ENCODE results near the gene FTO. TPM values are rescaled to one million over a fixed set of nuclear protein-coding genes. Genes with fewer than 3 reads are reported as not detected.

The FTO gene
- total RNA-seq, 1 donor from 2014 or later, result 107 TPM

- ATAC-seq (no peak), DNase-seq (ENCODE audit: low spot score) (no peak)
- intact Hi-C loops (cut with DNase I), result no loop called here
These were observed 436.8 kb downstream of the FTO start for GRCh38 chr16:54140788-54141136.

- no peak for ATAC-seq
These were observed 438.8 kb downstream of the FTO start for GRCh38 chr16:54142787-54143186.

DNA sequence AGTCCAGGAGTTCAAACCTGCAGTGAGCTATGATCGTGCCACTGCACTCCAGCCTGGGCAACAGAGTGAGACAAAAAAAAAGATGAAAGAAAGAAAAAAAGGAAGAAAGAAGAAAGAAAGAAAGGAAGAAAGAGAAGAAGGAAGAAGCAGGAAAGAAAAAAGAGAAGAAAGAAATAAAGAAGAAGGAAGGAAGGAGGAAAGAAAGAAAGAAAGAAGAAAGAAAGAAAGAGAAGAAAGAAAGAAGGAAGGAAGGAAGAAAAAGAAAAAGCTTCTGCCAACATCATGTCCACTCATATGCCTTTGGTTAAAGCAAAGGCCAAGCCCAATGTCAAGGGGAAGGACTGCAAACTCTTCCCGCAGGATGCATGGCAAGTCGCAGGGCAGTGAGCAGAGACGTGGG lies 439.5 kb downstream of the FTO start:
- intact Hi-C loops (cut with DNase I), result no loop called here
- ATAC-seq (no peak), DNase-seq (ENCODE audit: low spot score) (no peak)

More at GRCh38 chr16:54142787-54143186, 438.8 kb downstream of the FTO start:
- no peak for DNase-seq (ENCODE audit: low spot score)
- intact Hi-C loops (cut with DNase I), result no loop called here

DNA sequence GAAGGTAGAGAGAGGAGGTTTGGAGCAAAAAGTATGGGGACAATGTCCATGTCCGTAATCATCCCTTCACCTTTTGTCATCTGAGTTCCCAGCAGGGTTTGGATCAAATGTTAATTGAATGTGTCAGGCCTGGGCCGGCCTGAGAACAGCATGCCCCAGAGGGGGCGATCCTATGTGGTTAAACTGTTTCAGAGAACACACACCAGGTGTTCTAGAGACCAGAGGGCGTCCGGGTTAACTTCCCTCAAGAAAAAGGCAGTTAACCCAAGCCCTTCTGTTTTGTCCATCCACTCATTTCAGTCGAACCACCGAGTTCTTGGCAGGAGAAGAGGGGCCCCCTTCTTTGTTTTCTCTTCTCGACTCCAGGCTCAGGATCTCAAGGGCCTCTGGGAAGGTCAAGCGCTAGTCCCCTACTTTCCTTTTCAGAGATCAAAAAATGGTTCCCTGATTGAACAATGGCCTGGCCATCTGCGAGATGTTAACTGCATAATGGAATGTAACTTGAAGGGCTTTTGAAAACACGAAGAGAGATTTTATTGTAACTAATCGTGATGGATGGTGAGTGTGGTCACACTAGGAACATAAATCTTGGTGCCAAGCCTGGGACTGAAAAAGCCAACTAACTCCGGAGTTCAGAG lies 440.1 kb downstream of the FTO start:
- ATAC-seq (no peak), DNase-seq (ENCODE audit: low spot score) (no peak)
- intact Hi-C loops (cut with DNase I), result no loop called here

GRCh38 chr16:54144572-54144947 lies 440.6 kb downstream of the FTO start:
- intact Hi-C loops (cut with DNase I), result no loop called here
- ATAC-seq (no peak), DNase-seq (ENCODE audit: low spot score) (no peak)

DNA sequence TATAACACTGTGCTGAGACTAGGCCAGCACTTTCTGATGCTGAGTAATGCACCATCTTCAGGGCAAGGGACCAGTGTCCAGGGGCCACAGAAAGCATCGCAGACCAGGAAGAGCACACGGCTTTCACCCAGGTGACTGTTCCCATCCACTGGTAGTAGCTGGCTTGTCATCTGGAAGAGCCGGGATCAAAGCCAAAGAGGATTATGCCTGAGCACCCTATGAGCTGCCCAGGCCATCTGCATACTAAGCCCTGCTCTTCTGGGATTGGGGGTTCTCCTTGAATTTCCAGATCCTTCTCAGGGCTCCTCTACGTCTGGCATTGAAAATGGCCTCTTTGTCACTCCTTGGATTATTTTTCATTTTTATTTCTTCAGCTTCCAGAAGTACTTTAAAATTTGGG lies 441.9 kb downstream of the FTO start:
- no peak for DNase-seq (ENCODE audit: low spot score)
- ATAC-seq, result no peak
- intact Hi-C loops (cut with DNase I), result no loop called here

DNA sequence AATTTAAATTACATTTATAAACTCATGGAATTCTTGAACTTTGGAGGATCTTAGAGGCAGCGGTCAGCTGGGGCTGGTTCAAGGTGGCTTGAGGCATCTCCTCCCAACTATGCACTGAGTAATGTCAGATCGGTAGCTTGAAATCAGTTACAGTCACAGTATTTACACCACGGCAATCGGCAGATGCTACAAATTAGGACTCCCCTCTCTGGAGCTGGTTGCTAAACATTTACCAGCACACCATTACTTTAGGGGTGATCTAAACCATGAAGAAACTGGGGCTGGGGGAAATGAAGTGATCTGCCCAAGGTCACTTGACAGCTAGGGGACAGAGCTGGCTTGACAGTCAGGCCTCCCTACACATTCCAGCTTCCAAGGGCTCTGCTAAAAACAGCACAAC lies 445.0 kb downstream of the FTO start:
- intact Hi-C loops (cut with DNase I), result no loop called here
- no peak for DNase-seq (ENCODE audit: low spot score)
- ATAC-seq, result no peak

GRCh38 chr16:54150861-54151260 lies 446.9 kb downstream of the FTO start:
- ATAC-seq (no peak), DNase-seq (ENCODE audit: low spot score) (no peak)
- intact Hi-C loops (cut with DNase I), result no loop called here

DNA sequence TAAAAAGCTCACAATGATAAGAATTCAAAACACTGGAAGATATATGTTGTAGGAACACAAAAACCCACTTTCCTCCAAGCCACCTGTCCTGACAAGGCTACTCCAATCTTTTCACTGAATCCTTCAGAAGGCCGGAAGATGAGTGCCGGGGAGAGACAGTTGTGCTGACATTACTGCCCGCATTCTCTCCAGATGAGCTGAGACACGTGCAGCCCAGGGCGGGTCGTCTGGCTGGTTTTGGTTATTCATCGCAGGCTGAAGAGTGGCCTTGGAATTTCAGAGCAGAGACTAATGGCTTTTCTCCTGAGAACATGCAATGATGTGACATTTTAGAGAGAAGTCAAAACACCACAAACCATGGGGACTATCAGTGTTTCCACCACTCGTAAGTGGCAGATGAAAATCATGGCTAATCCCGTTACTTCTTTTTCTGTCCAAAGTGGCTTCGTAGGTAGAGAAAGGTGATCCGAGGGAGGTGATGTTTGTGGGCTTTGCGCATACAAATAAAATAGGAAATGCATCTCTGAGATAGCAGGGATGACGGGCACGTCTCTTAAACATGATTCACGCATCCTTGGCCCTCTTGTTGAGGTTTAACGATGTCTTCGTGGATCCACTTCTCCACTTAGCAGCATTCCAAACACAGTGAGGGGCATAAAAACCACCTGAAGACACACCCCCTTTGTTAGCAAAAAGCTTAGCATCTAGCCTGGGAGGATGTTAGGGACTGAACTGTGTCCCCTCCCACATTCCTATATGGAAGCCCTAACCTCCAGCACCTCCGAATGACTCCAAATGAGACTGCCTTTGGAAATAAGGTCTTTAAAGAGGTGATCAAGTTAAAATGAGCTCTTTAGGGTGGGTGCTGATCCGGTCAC lies 448.6 kb downstream of the FTO start:
- no peak for DNase-seq (ENCODE audit: low spot score)
- ATAC-seq, result no peak

GRCh38 chr16:54153240-54153934 lies 449.4 kb downstream of the FTO start:
- ATAC-seq (no peak), DNase-seq (ENCODE audit: low spot score) (no peak)
- intact Hi-C loops (cut with DNase I), result no loop called here

More for the DNA sequence above, 448.6 kb downstream of the FTO start:
- intact Hi-C loops (cut with DNase I), result no loop called here

- ATAC-seq (no peak), DNase-seq (ENCODE audit: low spot score) (no peak)
- intact Hi-C loops (cut with DNase I), result no loop called here
These were observed 452.4 kb downstream of the FTO start for GRCh38 chr16:54156349-54156748.

GRCh38 chr16:54158986-54159385 lies 455.0 kb downstream of the FTO start:
- DNase-seq (ENCODE audit: low spot score) (no peak), ATAC-seq (no peak)
- intact Hi-C loops (cut with DNase I), result no loop called here

DNA sequence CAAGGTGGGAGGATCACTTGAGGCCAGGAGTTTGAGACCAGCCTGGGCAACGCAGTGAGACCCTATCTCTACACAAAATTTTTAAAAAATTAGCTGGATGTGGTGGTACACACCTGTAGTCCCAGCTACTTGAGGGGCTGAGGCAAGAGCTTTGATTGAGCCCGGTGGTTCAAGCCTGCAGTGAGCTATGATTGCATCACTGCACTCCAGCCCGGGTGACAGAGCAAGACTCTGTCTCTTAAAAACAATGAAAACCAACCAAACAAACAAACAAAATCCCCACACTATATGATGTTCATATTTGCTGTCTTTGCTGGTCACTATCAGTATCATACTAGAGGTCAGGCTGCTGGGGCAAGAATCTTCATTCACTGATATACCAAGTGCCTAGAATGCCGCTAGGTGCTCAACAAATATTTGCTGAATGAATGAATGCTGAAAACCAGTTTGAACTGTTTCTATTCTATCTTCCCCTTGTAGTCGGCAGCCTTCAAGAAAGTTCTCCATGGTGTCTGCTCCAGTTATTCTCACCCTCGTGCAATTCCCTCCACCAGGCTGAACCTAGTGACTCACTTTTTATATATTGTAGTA lies 455.6 kb downstream of the FTO start:
- ATAC-seq, result no peak
- intact Hi-C loops (cut with DNase I), result no loop called here
- DNase-seq (ENCODE audit: low spot score), result no peak

DNA sequence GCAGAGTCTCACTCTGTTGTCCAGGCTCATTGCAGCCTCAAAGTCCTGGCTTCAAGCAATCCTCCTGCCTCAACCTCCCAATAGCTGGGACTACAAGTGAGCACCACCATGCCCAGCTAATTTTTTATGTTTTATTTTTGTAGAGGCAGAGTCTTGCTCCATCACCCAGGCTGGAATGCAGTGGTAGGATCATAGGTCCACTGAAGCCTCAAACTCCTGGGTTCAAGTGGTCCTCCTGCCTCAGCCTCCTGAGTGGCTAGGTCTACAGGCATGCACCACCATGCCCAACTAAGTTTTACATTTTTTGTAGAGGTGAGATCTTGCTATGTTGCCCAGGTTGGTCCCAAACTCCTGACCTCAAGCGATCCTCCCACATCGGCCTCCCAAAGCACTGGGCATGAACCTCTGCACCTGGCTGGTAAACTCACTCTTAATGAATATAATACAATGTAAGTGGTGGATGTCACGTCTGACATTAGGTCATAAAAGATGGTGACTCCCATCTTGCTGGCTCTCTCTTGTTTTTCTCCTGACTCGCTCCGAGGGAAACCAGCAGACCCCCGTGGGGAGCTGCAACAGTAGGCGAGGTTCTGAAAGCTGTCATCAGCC lies 456.4 kb downstream of the FTO start:
- no peak for ATAC-seq
- intact Hi-C loops (cut with DNase I), result no loop called here

DNA sequence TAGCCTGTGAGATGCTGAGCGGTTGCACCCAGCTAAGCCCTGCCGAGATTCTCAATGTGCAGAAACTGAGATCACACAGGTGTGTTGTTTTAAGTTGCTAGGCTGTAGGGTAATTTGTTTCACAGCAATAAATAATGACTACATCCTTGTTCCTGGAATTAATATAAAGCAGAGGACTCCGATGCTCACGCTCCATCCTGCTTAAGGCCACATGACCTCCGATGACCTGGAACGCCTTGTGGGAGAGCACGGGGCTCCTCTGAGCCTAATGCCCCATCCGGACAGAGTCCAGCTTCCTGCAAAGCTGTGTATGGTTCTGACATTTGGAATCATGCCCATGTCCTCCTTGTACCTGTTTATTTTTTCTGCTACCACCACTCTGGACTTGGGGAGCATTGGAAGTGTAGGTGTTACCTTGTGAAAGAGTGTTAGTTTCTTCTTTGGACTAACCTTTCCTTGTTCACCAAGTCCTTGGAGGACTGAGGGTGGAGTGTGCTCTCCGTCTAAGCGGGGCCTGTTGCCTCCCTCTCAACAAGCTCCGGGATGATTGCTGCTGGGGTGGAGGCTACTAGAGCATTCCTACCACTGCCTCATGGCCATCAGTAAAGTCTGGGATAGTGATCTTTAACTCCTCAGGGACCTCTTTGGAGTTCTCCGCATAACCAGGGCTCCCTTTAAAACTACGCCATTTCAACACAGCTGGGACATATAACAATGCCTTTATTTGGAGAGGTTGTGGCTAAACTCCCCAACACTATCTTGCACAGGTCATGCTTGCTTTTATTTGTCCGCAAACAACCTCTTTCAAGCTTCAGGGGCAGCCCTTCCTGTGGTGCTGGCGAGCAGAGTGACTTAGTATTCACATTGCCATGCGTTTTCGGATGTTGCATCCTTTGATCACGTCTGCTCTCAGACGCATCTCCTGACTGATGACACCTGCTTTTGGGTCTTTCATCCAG lies 457.3 kb downstream of the FTO start:
- ATAC-seq, result no peak
- intact Hi-C loops (cut with DNase I), result no loop called here

More for the DNA sequence above, 456.4 kb downstream of the FTO start:
- no peak for DNase-seq (ENCODE audit: low spot score)

DNA sequence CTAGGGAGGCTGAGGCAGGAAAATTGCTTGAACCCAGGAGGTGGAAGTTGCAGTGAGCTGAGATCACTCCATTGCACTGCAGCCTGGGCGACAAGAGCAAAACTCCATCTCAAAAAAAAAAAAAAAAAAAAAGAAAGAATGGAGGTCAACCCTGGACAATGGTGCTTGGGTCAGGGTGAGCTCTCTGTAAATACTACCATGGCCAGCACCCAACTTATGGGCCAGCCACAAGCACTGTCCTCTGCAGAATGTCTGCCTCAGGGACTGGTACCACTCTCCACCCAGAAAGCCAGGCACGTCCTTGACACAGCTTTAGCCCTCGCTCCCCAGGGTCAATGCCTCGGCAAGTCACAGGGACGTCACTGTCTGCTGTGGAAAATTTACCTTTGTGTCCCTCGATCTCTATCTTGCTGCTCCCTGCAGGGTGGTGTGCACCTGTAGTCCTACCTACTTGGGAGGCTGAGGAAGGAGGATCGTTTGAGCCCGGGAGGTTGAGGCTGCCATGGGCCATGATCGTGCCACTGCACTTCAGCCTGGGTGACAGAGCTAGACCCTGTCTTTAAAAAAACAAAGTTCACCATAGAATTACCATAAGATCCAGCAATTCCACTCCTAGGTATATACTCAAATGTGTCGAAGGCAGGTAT lies 459.4 kb downstream of the FTO start:
- no peak for ATAC-seq
- DNase-seq (ENCODE audit: low spot score), result no peak
- intact Hi-C loops (cut with DNase I), result no loop called here

More for the DNA sequence above, 457.3 kb downstream of the FTO start:
- no peak for DNase-seq (ENCODE audit: low spot score)

- no peak for DNase-seq (ENCODE audit: low spot score)
- intact Hi-C loops (cut with DNase I), result no loop called here
- ATAC-seq, result no peak
These were observed 460.8 kb downstream of the FTO start for GRCh38 chr16:54164789-54165173.

Data from sciatic nerve (tissue), 2 donors.